Stimulated activated CD8-positive, alpha-beta memory T cell treated with anti-CD3 and anti-CD28 coated beads, Interleukin-15, amount 100 ng/mL, for 48 hours (primary cell): ENCODE data around the gene KCNC4.

ENCODE experiments used
- DNase-seq, 2 donors: peaks; one replicate each; pipeline ENCODE4 v3.0.0-alpha.2; 2020; ENCODE audit warnings: low read depth in 2 of 2

KCNC4 gene

DNA sequence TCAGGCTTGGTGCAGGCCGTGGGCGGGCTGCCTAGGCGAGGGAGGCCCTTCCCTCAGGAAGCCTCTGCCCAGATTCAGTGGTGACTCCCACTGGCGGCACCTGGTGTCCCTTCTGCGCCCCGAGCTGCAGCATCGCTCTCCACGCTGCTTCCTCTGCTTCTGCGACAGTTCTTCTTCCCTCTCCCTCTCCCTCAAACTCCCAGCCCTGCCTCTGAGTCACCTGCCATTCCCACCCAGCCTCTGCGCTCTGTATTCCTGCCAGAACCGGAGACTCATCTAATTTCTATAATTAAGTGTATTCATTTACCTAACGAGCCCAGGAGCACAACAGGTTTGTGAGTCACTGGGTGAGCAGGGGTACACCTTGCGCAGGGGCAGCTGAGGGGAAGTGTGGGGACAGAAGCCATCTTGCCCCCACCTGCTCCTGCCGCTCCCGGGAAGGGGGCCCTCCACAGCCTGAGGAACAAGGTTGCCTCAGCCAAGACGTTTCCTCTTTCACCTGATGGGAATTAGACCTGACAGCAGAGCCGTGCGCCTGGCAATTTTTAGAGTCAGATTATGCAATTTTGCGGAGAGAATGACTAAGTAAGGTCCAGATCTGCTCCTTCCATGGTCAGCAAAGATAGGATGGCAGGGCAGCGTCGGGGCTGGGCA lies 19.4 kb downstream of the KCNC4 start:
- no peak for DNase-seq

DNA sequence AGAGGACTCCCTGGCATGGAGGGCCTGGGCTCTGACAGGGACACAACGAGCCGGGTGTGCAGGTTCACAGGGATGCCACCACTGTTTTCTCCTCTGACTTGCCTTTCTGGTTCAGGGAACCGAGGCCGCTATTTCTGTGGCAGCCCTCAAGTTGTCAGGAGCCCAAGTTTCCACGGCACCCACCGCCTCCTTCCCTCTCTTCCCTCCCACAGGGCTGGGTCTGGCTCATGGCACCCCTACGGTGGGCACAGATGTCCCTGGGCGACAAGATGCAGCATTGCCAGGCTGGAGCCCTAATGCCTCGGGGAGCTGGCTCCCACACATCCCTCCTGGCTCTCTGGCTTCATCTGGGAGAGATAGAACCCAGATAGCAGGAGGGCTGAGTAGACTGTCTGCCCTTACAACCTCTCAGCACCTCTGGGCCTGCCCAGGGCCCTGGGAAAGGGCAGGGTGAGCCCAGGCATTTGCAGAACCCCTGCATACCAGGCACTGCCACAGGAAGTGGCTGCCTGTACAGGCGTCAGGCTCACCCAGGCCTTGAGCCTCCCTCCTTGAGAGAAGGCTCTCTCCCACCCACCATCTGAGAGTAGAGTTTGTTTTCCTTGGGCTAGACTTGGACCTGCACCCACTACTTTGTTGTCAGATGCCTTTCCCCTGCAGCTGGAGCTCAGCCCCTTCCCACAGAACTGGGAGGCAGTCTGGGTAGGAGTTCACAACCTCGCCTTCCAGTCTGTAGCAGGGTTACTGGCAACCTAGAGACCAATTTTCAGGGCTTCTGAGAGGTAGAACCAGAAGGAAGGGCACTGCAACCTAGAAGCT lies 20.5 kb downstream of the KCNC4 start:
- DNase-seq, result no peak

DNA sequence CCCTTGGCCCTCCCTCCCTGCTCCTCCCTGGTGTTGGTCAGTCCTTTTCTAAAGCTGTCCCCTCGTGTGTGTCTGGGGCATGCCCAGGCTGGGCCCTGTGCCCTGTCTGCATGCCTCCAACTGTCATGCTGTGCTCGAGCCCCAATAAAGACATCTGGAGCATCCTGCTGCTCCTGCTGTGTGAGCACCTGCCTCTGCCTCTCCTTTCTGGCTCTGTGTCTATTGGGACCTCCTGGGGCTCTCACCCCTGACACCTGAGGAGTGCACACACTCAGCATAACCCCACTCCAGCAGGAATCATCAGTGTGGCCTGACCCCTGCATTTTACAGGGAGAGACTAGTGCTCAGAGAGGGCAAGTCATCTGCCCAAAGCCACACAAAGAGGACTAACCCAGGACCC lies 23.7 kb downstream of the KCNC4 start:
- DNase-seq, result no peak

DNA sequence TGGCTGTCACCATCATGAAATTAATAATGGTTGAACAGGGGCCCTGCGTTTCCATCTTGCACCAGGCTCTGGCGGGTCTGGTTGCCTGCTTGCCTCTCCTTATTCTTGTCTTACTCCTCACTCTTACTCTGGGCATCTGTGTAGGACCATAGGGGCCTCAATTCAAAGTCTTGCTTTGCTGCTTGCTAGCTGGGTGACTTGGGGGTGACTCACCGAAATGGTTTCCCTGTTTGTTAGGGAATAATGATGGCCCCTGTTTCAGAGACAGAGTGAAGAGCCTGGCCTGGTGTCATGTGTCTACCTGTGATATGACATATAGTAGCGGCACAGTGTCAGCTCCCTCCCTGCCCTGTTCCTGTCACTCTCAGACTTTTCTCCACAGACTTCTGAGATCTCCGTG lies 24.6 kb downstream of the KCNC4 start:
- DNase-seq, result no peak

DNA sequence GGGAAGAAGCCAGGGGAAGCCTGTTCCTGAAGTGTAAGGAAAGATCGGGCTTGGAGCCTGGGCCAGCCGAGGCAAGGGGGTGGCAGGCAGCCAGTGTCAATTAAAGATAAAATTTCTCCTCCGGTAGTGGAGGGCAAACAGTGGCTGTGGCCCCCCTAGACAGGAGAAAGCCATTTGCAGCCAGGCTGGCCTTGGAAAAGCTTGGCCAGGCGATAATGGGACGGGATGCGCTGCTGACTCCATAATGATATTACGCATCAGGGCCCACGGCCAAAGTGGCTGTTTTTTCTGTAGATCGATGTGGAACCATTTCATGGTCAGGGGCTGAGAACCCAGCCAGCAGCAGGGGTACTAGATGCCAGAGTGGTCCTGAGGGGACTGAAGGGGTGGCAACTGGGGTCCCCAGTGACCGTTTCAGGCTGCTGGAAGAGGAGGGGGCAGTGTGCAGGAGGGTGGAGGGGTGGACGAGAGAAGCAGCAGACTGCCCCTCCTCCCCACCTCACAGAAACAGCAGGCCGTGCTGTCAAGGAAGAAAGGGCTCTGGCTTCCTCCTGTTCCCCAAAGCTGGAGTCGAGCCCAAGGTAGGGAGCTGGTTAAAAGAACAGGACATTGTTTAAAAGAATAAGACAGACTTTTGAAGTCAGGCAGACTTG lies 25.2 kb downstream of the KCNC4 start:
- no peak for DNase-seq

DNA sequence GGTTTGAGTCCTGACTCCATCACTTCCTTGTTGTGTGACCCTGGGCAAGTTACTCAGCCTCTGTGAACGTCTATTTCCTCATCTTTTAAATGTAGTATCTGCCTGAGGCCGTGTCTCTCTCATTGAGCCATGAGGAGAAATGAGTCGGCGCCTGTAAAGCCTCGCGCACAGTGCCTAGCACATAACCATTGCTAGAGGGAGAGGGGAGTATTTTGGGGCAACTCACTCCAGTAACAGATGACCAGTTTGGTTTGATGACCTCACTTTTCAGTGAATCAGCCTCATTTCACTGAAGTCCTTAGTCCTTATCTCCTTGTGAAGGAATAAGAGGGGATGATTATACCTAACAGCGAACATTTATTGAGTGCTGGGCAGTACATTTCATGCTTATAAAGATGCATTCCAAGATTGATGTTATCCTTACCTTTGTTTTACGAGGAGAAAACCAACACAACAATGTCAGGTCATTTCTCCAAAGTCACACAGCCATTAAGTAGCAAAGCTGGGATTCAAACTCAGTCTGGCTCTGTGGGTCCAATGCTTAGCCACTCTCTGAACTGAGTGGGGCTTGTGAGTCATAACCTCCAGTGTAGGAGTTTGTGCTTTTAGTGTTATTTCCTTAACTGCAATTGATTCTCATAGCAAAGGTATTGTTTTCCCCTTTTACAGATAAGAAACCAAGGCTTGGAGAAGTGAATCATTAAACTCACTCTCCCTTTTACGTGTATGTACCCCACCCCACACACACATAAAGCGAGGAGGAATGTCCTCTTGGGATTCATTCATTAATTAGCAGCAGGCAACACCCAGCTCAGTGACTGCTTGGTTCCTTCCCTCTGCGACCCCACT lies 25.9 kb downstream of the KCNC4 start:
- peak; percentile 55 to 72 for DNase-seq

DNA sequence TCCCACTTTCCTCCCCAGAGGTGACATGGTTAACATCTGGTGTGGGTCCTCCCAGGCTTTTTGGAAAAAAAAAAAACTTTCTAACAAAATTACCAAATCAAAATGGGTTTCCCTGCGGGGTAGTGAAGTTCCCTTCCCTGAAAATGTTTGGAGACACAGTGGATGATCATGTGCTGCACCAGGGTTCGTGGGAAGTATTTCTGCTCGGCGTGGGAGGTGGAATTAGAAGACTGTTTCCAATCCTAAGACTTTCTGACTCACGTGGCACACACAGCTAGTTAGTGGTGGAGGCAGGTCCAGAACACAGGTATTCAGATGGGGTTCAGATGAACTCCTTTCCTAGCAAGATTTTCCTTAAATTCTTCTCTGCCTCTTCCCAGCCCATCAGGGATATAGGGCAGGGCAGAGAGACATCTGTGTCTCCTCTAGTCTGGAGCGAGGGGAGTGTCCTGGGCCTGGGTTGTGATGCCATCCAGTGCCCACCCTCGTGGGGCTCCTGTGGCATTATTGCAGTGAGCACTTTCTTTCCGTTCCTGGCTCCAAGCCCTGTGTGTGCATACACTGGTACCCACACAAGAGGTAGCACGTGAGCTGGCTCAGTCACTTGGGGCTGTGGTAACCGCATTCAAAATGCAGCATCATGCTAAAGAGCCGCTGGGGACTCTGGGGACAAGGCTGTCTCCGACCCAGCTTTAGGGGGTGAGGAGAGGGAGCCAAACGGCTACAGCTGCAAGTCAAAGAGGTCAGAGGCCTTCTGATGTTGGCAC lies 27.5 kb downstream of the KCNC4 start:
- DNase-seq, result no peak

DNA sequence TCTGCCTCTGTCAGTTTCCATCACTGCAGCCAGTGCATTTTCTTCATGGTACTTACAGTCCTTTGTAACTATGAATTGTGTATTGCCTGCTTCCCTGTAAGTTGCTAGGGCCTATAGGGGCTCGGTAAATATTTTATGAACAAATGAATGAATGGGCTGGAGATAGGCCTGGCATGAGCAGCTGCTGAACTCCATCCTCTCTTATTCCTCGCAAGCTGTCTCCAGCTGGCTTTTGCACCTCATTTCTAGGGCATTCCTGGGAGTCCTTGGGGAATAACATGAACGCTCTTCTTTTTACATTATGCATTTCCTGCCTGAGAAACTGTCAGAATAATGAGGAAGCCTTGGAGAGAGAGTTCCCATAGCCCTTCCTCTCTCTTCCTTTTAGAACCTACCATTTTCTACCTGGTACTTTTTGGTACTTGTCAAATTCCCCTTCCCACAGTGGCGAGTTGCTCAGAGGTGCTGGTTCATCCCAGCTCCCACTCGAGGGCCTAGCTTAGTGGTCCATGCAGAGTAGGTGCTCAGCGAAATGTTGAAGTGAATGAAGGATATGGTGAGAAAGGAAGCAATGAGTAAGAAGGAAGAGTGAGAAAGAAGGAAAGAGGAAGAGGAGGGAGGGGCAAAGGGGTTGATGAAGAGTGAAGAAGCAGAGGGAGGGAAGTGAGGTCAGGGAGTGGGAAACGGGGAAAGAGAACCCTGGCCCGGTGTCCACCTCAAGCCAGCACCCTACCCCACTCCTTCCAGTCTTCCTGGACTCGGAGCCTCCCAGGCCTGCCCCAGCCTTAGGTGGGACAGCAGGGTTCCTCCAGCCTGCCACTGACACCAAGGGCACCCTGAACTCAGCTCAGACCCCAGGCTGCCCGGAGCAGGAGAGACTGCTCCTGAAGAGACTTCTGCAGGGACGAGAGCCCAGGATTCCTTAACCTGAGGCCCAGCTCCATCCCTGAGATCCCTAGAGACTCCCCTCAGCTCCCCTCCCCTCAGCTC lies 29.6 kb downstream of the KCNC4 start:
- no peak for DNase-seq

DNA sequence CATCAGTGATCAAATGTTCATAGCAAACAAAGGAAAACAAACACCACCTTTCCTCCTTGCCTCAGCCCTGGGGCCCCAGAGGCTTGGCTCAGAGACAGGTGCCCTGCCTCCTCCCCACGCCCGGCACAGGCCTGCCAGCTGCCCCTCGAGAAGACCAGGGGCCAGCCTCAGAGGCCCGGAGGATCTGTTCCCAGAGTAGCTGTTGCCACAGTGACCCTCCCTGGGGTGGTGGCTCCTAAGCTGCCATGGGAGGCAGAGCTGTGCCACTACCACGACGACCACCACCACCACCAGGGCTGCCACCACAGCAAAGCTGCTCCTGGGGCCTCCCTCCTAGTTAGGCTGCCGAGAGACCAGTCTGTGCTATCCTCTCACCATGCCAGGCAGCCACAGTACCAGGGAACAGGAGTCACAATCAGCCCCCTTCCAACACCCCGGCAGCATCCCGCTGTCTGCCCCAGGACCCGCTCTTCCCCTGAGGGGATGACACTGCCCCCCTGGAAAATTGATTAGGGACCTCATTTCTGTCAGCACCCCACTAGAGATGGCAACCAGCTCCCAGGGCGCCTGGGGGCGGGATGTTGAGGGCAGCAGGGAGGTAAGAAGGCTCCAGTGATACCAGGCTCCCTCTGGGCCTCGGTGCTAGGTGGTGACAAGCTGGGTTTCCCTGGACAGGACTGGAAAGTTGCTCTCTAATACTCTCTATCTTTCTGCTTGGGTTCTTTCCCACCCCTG lies 30.5 kb downstream of the KCNC4 start:
- no peak for DNase-seq

DNA sequence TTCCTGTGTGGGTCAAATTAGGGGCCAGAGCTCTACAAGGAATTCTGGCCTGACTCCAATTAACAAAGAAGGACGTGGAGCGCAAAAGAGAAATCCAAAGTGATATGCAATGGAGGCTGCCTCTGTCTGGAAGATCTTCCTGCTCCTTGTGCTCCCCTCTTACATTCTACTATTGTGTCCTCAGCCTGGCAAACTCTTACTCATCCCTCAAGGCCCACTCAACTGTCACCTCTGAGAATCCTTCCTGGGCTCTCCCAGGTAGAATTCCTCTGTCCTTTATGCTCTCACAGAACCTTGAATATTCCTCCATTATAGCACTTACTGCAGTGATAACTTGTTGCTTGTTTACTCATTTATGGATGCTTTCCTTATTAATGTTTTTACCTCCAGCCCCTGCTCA lies 31.4 kb downstream of the KCNC4 start:
- no peak for DNase-seq

DNA sequence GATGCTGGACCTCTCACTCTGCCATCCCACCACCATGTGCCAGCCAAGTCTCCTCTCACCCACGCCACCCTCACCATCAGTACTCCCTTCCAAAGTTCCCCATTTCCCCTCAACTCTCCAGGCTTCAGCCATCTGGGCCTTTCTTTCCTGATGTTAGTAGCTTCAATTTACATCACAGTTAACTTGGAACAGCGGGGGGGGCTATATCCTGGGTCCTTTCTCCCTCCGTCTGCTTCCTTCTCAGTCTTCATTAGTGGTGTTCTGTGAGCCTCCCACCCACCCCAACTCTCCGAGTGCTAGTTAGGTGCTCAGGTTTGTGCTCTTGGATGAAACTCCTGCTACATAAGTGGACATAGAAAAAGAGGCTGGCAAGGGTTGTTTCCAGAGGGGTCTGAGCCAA lies 31.9 kb downstream of the KCNC4 start:
- no peak for DNase-seq

DNA sequence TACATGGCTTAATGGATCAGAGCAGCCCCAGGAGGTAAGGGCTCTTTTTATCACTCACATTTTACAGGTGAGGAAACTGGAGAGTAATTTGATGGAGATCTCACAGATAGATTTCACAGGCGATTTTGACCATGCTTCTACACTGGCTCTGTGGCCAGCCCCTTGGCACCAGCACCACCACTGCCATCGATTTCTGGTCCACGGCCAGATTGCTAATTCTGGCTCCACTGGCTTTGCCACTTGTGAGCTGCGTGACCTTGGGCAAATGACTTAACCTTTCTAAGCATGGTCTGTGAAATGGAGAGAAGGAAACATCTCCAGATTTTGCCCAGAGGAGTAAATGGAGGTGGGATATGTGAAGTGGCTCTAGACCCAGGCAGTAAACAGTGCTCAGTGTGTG lies 32.6 kb downstream of the KCNC4 start:
- no peak for DNase-seq

DNA sequence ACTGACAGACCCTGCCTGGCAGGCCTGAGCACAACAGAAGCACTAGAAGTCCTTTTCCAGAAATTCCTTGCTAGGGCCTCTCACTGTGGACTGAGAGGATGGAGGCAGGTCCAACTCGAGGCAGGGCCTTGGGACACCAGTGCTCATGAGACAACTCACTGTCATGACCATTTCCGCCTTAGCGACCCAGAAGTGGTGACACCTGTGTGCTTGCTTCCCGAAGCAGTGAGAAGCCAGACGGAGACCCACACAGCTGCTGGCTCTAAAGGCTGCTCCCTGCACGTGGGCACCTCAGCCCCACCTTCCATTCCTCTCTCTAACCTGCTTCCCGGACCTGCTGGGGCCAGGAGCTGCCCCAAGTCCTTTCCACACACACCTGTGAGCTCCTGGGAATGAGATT lies 33.0 kb downstream of the KCNC4 start:
- DNase-seq, result no peak

DNA sequence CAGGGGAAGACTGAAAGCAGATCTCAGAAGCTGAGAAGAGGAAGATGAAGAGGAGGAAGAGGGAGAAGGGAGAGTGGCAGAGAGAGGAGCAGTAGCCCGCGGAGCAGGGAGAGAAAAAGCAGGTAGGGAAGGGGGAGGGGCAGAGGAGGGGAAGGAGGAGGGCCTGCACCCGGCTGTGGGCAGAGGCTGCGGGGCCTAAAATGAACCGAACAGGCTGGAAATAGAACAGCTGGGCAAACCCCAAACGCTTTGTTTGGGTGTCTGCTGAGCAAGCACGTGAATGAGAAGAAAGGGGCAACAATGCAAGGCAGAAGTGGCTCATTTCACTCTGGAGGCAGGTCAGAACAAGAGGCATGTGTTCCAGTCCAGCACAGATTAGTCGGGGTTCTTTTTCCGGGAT lies 33.5 kb downstream of the KCNC4 start:
- DNase-seq, result no peak

DNA sequence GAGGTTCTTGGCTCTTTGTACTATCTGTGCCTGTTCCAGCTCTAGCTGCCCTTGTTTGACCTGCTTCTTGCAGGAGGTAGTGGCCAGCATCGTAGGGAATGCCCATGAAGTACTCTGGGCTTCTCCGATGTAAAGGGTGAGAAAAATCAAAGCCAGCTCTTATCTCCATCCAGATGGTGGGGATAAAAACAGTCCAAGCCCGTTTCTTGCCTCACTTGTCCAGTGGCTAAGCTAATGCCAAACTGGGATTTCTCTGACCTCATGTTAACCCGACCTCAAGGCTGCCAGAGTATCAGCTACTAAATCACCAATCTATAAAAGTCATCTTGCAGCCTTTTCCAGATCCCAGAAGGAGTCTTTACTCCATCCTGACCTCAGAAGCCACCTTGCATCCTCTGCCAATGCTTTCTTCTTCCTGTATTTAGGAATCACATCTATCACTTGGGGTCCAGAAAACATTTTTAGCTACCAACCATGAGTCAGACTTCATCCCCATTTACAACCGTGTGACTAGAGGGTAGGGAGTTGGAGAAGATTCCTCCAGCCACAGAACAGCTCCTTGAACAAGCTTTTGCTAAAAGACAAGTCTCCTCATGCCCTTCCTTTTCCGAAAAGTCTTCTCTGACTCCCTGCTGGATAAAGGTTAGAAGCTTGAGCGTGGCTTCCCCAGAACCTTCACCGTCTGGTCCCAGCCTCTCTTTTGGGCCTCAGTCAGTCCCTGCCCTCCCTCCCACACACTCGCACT lies 35.9 kb downstream of the KCNC4 start:
- DNase-seq, result no peak

DNA sequence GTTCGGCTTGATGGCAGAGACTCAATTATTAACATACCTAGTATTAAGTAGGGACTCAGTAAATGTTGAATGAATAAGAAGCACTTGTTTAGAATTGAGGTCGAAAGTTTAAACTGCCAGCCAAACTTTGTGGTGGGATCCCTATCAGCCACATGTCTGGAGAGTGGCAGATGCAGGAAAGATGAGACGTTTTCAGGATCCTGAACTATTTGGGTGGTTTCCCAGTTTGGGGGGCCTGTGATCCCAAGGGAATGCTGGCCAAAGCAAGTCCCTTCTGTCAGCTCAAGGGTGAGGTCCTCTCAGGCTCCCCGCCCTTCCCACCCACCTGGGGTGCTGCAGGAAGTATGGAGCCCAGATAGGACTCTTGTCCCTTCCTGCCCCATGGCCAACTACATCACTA lies 38.6 kb downstream of the KCNC4 start:
- DNase-seq, result no peak

DNA sequence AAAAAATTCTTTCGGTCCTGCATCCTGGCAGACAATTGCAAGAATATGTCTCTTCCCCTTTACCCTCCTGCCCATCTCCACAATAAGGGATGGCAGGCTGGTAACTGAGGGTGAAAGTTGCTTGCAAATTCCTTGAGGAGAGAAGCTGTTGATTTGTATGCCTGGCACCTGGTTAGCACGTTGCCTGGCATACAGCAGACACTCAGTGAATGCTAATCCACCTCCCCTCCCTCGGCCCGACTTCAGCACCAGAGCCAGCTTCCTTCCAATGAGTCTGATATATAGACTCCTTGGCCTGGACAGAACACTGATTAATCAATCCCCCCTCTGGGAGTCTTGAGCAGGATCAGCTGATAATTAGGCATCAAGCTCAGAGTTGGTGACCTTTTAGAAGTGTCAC lies 39.1 kb downstream of the KCNC4 start:
- DNase-seq, result no peak

DNA sequence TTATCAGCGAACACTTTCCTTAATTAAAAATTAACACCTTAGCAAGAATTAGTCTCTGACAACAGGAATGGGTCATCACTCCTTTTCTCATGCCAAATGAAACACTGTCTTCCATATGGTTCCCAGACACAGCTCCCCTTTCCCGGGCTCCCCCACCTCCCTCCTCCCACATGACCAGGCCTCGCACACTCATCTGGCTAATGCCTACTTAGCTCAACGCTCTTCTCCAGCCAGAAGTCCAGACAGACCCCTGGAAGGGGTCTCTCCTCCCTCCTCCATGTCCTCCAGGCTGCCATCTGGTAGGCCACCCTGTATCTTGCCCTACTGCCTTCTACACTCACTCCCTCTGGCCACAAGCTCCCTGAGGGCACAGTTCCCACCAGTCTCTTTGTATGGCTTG lies 39.9 kb downstream of the KCNC4 start:
- no peak for DNase-seq

DNA sequence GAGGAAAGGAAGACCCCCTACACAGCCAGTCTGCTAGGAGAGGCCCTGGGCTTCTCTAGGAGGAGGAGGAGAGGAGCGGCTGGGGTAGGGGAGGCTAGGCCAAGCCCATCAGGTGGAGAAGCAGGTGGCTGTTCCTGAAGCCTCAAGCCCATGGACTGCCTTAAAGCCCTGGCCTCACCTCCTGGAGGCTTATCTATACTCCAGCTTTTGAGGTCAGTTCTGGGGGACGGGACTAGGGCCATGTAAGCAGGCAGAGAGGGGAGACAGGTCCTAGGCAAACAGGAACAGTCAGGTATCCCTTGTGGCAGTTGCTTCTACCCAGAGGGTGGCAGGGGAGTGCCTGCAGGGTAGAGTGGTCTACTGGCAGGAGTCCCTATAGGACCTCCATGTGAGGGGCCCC lies 40.6 kb downstream of the KCNC4 start:
- DNase-seq, result no peak
